H9 (cell line): Measurements from ENCODE around the gene MRPS27. TPM values are rescaled to one million over a fixed set of nuclear protein-coding genes. Genes with fewer than 3 reads are reported as not detected.

ENCODE experiments used
- DNase-seq: peaks from one replicate; pipeline ENCODE4 v3.0.0-alpha.2; 2017
- H2AFZ ChIP-seq: one replicate; pipeline ENCODE4 v1.6.1; 2013; ENCODE audit warnings: mild to moderate bottlenecking, low read length, control low read depth, moderate library complexity
- H2AK5ac ChIP-seq: 2 replicates; pipeline ENCODE4 v1.6.1; 2013; ENCODE audit warnings: low read length, control low read depth, mixed read lengths; ENCODE audit not compliant: insufficient read length
- H2BK120ac ChIP-seq: one replicate; pipeline ENCODE4 v1.6.1; 2013; ENCODE audit warnings: low read depth, mild to moderate bottlenecking, low read length, control low read depth, inconsistent platforms; ENCODE audit not compliant: poor library complexity, severe bottlenecking
- H2BK12ac ChIP-seq: 2 replicates; pipeline ENCODE4 v1.6.1; 2013; ENCODE audit warnings: low read length, control low read depth, mixed read lengths, low read depth; ENCODE audit not compliant: insufficient read length
- H2BK15ac ChIP-seq: 2 replicates; pipeline ENCODE4 v1.6.1; 2013; ENCODE audit warnings: low read depth, low read length, control low read depth
- H2BK20ac ChIP-seq: one replicate; pipeline ENCODE4 v1.6.1; 2013; ENCODE audit warnings: low read depth, mild to moderate bottlenecking, low read length, control low read depth, inconsistent platforms; ENCODE audit not compliant: poor library complexity, severe bottlenecking
- H2BK5ac ChIP-seq: 2 replicates; pipeline ENCODE4 v1.6.1; 2013; ENCODE audit warnings: low read length, control low read depth, mixed read lengths; ENCODE audit not compliant: insufficient read length
- H3K14ac ChIP-seq: 2 replicates; pipeline ENCODE4 v1.6.1; 2013; ENCODE audit warnings: low read length, control low read depth; ENCODE audit not compliant: insufficient read depth
- H3K18ac ChIP-seq: 2 replicates; pipeline ENCODE4 v1.6.1; 2013; ENCODE audit warnings: low read depth, mild to moderate bottlenecking, mixed read lengths, low read length, control low read depth; ENCODE audit not compliant: insufficient read length
- H3K23ac ChIP-seq: 2 replicates; pipeline ENCODE4 v1.6.1; 2013; ENCODE audit warnings: low read length, control low read depth, mixed read lengths, low read depth; ENCODE audit not compliant: insufficient read length
- H3K23me2 ChIP-seq: 2 replicates; pipeline ENCODE4 v1.6.1; 2013; ENCODE audit warnings: low read depth, mild to moderate bottlenecking, mixed read lengths, low read length, control low read depth; ENCODE audit not compliant: insufficient read length, poor library complexity, severe bottlenecking
- H3K27ac ChIP-seq: 2 replicates; pipeline ENCODE4 v1.5.1; 2013; ENCODE audit warnings: low read length, control low read depth, mixed read lengths, low read depth; ENCODE audit not compliant: insufficient read length
- H3K27me3 ChIP-seq: 2 replicates; pipeline ENCODE4 v1.6.1; 2013; ENCODE audit warnings: low read length, control low read depth, inconsistent platforms; ENCODE audit not compliant: insufficient read depth
- H3K4ac ChIP-seq: 2 replicates; pipeline ENCODE4 v1.6.1; 2013; ENCODE audit warnings: low read depth, mild to moderate bottlenecking, control low read depth, inconsistent platforms, low read length, moderate library complexity
- H3K4me1 ChIP-seq: 2 replicates; pipeline ENCODE4 v1.6.1; 2013; ENCODE audit warnings: low read length, control low read depth, inconsistent platforms; ENCODE audit not compliant: insufficient read depth
- H3K4me2 ChIP-seq: 2 replicates; pipeline ENCODE4 v1.6.1; 2013; ENCODE audit warnings: low read length, control low read depth, mixed read lengths; ENCODE audit not compliant: insufficient read length, insufficient read depth
- H3K56ac ChIP-seq: 2 replicates; pipeline ENCODE4 v1.6.1; 2013; ENCODE audit warnings: low read depth, mild to moderate bottlenecking, mixed read lengths, low read length, control low read depth; ENCODE audit not compliant: insufficient read length
- H3K79me1 ChIP-seq: 2 replicates; pipeline ENCODE4 v1.6.1; 2013; ENCODE audit warnings: low read depth, mild to moderate bottlenecking, moderate library complexity, low read length, control low read depth, inconsistent platforms; ENCODE audit not compliant: insufficient read depth, poor library complexity, severe bottlenecking
- H3K79me2 ChIP-seq: 2 replicates; pipeline ENCODE4 v1.6.1; 2013; ENCODE audit warnings: low read length, control low read depth, inconsistent platforms; ENCODE audit not compliant: insufficient read depth
- H3K9ac ChIP-seq: 2 replicates; pipeline ENCODE4 v1.6.1; 2013; ENCODE audit warnings: low read length, control low read depth, mixed read lengths; ENCODE audit not compliant: insufficient read length; ENCODE audit errors: extremely low read depth
- H3K9me3 ChIP-seq: one replicate; pipeline ENCODE4 v1.6.1; 2013; ENCODE audit warnings: low read depth, low read length, inconsistent platforms; ENCODE audit not compliant: control insufficient read depth
- H3T11ph ChIP-seq: one replicate; pipeline ENCODE4 v1.6.1; 2013; ENCODE audit warnings: mild to moderate bottlenecking, low read length, control low read depth, inconsistent platforms
- H4K20me1 ChIP-seq: one replicate; pipeline ENCODE4 v1.6.1; 2013; ENCODE audit not compliant: control insufficient read depth, insufficient read length, insufficient read depth
- H4K5ac ChIP-seq: 2 replicates; pipeline ENCODE4 v1.6.1; 2013; ENCODE audit warnings: low read depth, mild to moderate bottlenecking, mixed read lengths, low read length, control low read depth; ENCODE audit not compliant: insufficient read length
- H4K8ac ChIP-seq: replicated peaks from 2 replicates; pipeline ENCODE4 v1.6.1; 2013; ENCODE audit warnings: low read length, control low read depth, mixed read lengths, low read depth; ENCODE audit not compliant: insufficient read length
- H4K91ac ChIP-seq: 2 replicates; pipeline ENCODE4 v1.6.1; 2013; ENCODE audit warnings: low read depth, mild to moderate bottlenecking, moderate library complexity, mixed read lengths, low read length, control low read depth; ENCODE audit not compliant: insufficient read length
- H3K27ac Mint-ChIP-seq, 3 experiments: 2 replicates in 2 of 3; 3 replicates in 1 of 3; pipeline ENCODE4 v1.8.0; 2020 to 2021; ENCODE audit warnings: mixed read lengths in 3 of 3, mild to moderate bottlenecking in 1 of 3, moderate library complexity in 1 of 3
- H3K27me3 Mint-ChIP-seq: 2 replicates; pipeline ENCODE4 v1.8.0; 2021; ENCODE audit warnings: low read depth, mild to moderate bottlenecking, moderate library complexity, mixed read lengths
- H3K36me3 Mint-ChIP-seq, 3 experiments: 2 replicates in 2 of 3; 3 replicates in 1 of 3; pipeline ENCODE4 v1.8.0; 2020 to 2021; ENCODE audit warnings: low read depth in 3 of 3, mixed read lengths in 3 of 3; ENCODE audit not compliant: insufficient read depth in 1 of 3
- H3K4me1 Mint-ChIP-seq, 2 experiments: 2 replicates each; pipeline ENCODE4 v1.8.0; 2020; ENCODE audit warnings: mixed read lengths in 2 of 2
- H3K4me3 Mint-ChIP-seq, 2 experiments: 2 replicates in 1 of 2; 3 replicates in 1 of 2; pipeline ENCODE4 v1.8.0; 2020 to 2021; ENCODE audit warnings: mild to moderate bottlenecking in 2 of 2, mixed read lengths in 2 of 2, moderate library complexity in 1 of 2
- H3K9me3 Mint-ChIP-seq, 2 experiments: 2 replicates in 1 of 2; 3 replicates in 1 of 2; pipeline ENCODE4 v1.8.0; 2020; ENCODE audit warnings: mild to moderate bottlenecking in 2 of 2, mixed read lengths in 2 of 2, moderate library complexity in 1 of 2
- CTCF ChIP-seq: fragments of 200-600 bp; sonication (generic); conservative IDR thresholded peaks from 3 replicates; pipeline ENCODE4 v1.8.0; 2021; ENCODE audit warnings: antibody characterized with exemption, mild to moderate bottlenecking
- WGBS: extraction: QIAGEN DNeasy Blood & Tissue Kit; methylation state at CpG from one replicate; pipeline ENCODE4 v1.1.7; 2013; ENCODE audit warnings: missing lambda C conversion rate, low lambda C conversion rate, mixed read lengths; ENCODE audit not compliant: insufficient read length; ENCODE audit errors: extremely low coverage; 5-methylcytosine and 5-hydroxymethylcytosine counted together
- total RNA-seq: library from RNA; stranded (reverse); gene quantifications from 2 replicates; pipeline ENCODE4 v1.2.1, GENCODE V29; 2021

The MRPS27 gene
- total RNA-seq, 1 experiment from 2014 or later, result 83.3 TPM

GRCh38 chr5:72237415-72237814 is 82.6 kb downstream of the MRPS27 start:
- H3K18ac ChIP-seq, result no peak overlapping the region
- H2AFZ ChIP-seq, result no peak overlapping the region
- no peak overlapping the region for H2BK15ac ChIP-seq
- no peak overlapping the region for H3K4me3 Mint-ChIP-seq
- H3K23me2 ChIP-seq, result no peaks in the 10 kb centered on the region
- no peak overlapping the region for H2BK120ac ChIP-seq
- no peaks in the 10 kb centered on the region for H3K79me1 ChIP-seq
- H3K4me2 ChIP-seq, result no peak overlapping the region
- no peak overlapping the region for H3T11ph ChIP-seq
- no peaks in the 10 kb centered on the region for H3K27me3 ChIP-seq
- no peak overlapping the region for H3K56ac ChIP-seq
- H3K4me1 Mint-ChIP-seq, result peaks cover 60 to 72% of the 10 kb centered on the region in 2 experiments
- no peaks in the 10 kb centered on the region for H3K27me3 Mint-ChIP-seq
- H3K79me2 ChIP-seq, result no peaks in the 10 kb centered on the region
- no peak overlapping the region for H4K91ac ChIP-seq
- H3K9ac ChIP-seq, result no peak overlapping the region
- no peak overlapping the region for H3K23ac ChIP-seq
- no peak overlapping the region for H4K8ac ChIP-seq
- H3K36me3 Mint-ChIP-seq, result peaks cover 9 to 20% (median 15%) of the 10 kb centered on the region in 3 experiments; a peak in 5 of 7 replicates
- H3K27ac Mint-ChIP-seq, result peak overlapping the region; percentile 45 to 91 (median 66); a peak in 5 of 7 replicates
- no peaks in the 10 kb centered on the region for H3K9me3 Mint-ChIP-seq
- peaks cover 11% of the 10 kb centered on the region; the same call in 1 of the 2 replicates for H3K4me1 ChIP-seq
- no peaks in the 10 kb centered on the region for H4K20me1 ChIP-seq
- no peak overlapping the region for H3K27ac ChIP-seq
- no peak overlapping the region for H2BK20ac ChIP-seq
- DNase-seq, result no peak
- no peak for TF ChIP-seq CTCF
- no peaks in the 10 kb centered on the region for H3K9me3 ChIP-seq
- WGBS, result no CpG with 5 or more reads among the region's 2 CpGs
- no peak overlapping the region for H3K14ac ChIP-seq
- no peak overlapping the region for H2BK12ac ChIP-seq
- H4K5ac ChIP-seq, result no peak overlapping the region
- no peak overlapping the region for H3K4ac ChIP-seq
- H2AK5ac ChIP-seq, result no peak overlapping the region
- no peak overlapping the region for H2BK5ac ChIP-seq
